HL-60 (cell line): ENCODE results near the gene IP6K1.

Experiments
- DNase-seq, 2 experiments: peaks; one replicate each; pipeline ENCODE4 v3.0.0-alpha.2; 2010 to 2020; ENCODE audit warnings: low read depth in 1 of 2, low spot score in 1 of 2
- H3K27ac ChIP-seq: fragments of 250-450 bp; sonication (Bioruptor Pico); replicated peaks from 2 replicates; pipeline ENCODE4 v1.5.1; 2020; ENCODE audit warnings: mild to moderate bottlenecking, moderate library complexity
- H3K27me3 ChIP-seq: fragments of 250-450 bp; sonication (Bioruptor Pico); 2 replicates; pipeline ENCODE4 v1.5.1; 2021; ENCODE audit warnings: mild to moderate bottlenecking, moderate library complexity; ENCODE audit not compliant: insufficient read depth, poor library complexity, severe bottlenecking
- H3K4me3 ChIP-seq: replicated peaks from 2 replicates; pipeline ENCODE4 v1.5.1; 2011; ENCODE audit warnings: mild to moderate bottlenecking, control low read depth, low read length; ENCODE audit not compliant: insufficient read depth
- CTCF ChIP-seq: IDR thresholded peaks from one replicate; pipeline ENCODE4 v1.5.1; 2011; ENCODE audit warnings: low read length, control low read depth, inconsistent platforms; ENCODE audit not compliant: insufficient read depth
- GABPA ChIP-seq: IDR thresholded peaks from 2 replicates; pipeline ENCODE4 v1.6.1; 2012; ENCODE audit warnings: low read depth
- POLR2AphosphoS5 ChIP-seq: IDR thresholded peaks from 2 replicates; pipeline ENCODE4 v1.6.1; 2012; ENCODE audit warnings: low read depth
- REST ChIP-seq: IDR thresholded peaks from 2 replicates; pipeline ENCODE4 v1.6.1; 2012; ENCODE audit warnings: low read depth; ENCODE audit not compliant: insufficient replicate concordance
- SPI1 ChIP-seq: IDR thresholded peaks from 2 replicates; pipeline ENCODE4 v1.6.1; 2012; ENCODE audit warnings: low read depth, mild to moderate bottlenecking, borderline replicate concordance

The IP6K1 gene

GRCh38 chr3:49775538-49775937 lies 10.8 kb downstream of the IP6K1 start:
- TF ChIP-seq SPI1 = no peak
- TF ChIP-seq REST = no peak
- TF ChIP-seq CTCF = no peak
- no peak for TF ChIP-seq POLR2AphosphoS5
- no peak for TF ChIP-seq GABPA
- no peak overlapping the region for H3K27ac ChIP-seq
- no peak for DNase-seq
- no peak overlapping the region for H3K4me3 ChIP-seq
- no peaks in the 10 kb centered on the region for H3K27me3 ChIP-seq

DNA sequence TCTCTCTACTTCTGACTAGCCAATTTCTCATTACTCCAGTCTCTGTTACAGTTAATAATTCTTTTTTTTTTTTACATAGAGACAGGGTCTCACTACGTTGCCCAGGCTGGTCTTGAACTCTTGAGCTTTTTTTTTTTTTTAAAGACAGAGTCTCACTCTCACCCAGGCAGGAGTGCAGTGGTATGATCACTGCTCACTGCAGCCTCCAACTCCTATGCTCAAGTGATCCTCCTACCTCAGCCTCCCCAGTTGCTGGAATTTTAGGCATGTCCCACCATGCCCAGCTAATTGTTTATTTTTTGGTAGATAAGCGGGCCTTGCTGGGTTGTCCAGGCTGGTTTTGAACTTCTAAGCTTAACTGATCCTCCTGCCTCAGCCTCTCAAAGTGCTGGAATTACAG lies 13.6 kb downstream of the IP6K1 start:
- TF ChIP-seq SPI1 (no peak), POLR2AphosphoS5 (no peak), GABPA (no peak), REST (no peak), CTCF (no peak)
- no peak overlapping the region for H3K27ac ChIP-seq
- H3K4me3 ChIP-seq = no peak overlapping the region
- no peak for DNase-seq
- H3K27me3 ChIP-seq = no peaks in the 10 kb centered on the region

GRCh38 chr3:49771340-49771938 lies 14.9 kb downstream of the IP6K1 start:
- Histone ChIP-seq H3K4me3 (no peak overlapping the region), H3K27me3 (no peaks in the 10 kb centered on the region), H3K27ac (no peak overlapping the region)
- TF ChIP-seq REST (no peak), SPI1 (no peak), POLR2AphosphoS5 (no peak), CTCF (no peak), GABPA (no peak)
- no peak for DNase-seq
